SH-SY5Y (cell line): Measurements from ENCODE around the gene PRSS22.

Experiments used
- GATA2 ChIP-seq: IDR thresholded peaks from 2 replicates; pipeline ENCODE4 v1.6.1; 2011; ENCODE audit warnings: mild to moderate bottlenecking, low read depth, low read length
- GATA3 ChIP-seq: IDR thresholded peaks from 2 replicates; pipeline ENCODE4 v1.6.1; 2011; ENCODE audit warnings: low read depth, mild to moderate bottlenecking, low read length, moderate library complexity

GRCh38 chr16:2898831-2899563 lies 41.0 kb upstream of the PRSS22 start:
- TF ChIP-seq GATA2 (no peak), GATA3 (no peak)
